Stimulated activated CD4-positive, alpha-beta T cell treated with anti-CD3 and anti-CD28 coated beads, TNF-alpha, amount 100 ng/mL, for 24 hours (primary cell): Measurements from ENCODE around the gene DNAJC17.

ENCODE experiments used
- DNase-seq, 3 experiments: peaks; one replicate each; pipeline ENCODE4 v3.0.0-alpha.2; 2020; ENCODE audit warnings: low read depth in 3 of 3

The DNAJC17 gene

GRCh38 chr15:40743485-40743901, 63.8 kb downstream of the DNAJC17 start:
- DNase-seq = no peak

DNA sequence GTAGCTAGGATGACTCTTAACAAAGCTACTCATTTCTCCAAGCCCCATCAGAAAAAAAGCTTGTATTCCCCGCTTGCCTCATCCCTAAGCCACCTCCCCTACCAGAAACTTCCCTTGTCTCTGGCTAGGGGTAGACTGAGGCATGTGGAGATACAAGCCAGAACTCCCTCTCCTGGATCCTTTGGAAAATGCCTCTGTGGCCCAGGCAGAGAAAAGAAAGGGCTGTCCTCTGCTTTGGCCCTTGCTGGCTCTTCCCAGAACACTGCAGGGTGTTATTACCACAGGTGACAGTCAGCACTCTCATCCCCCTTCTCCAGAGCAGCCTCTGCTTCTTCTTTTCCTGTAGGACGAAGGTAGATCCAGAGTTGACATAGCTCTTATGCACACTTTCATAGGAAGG, 67.4 kb downstream of the DNAJC17 start:
- no peak for DNase-seq

DNA sequence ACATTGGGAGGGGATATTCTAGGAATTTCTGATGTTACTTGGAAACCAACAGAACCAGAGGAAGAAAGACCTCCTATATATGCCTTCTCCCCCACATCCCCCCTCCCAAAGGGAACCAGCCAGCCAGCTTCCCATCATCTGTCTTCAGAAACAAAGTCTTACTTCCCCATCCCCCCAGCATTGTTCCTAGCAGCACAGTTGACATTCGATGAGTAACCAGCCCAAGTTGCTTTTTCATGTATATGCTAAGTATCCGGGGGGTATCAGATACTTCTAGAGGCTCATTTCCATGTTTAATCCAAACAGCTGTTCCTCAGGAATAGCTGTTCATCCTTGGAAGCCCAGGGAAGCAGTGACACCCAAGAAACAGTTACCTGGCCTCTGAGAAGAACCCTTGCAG, 68.2 kb downstream of the DNAJC17 start:
- no peak for DNase-seq

DNA sequence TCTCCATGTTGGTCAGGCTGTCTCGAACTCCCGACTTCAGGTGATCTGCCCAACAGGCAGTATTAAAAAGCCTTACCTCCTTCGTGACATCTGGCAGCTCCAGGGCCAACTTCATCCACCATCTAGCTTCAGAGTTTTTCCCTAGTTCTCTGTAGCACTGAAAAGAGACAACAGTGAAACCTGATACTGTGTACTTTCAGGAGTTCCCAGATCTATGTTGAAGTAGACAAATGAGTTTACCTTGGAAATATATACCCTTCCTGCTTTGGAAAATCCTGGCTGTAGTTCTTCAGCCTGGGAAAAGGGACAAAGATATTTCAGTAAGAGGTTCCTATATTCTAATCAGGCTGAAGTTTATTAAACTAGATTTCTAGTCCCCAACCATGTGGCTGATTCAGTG, 70.2 kb downstream of the DNAJC17 start:
- no peak for DNase-seq

- no peak for DNase-seq
Measured at GRCh38 chr15:40736575-40736974, 70.7 kb downstream of the DNAJC17 start.

- DNase-seq = no peak
Measured at GRCh38 chr15:40731034-40731433, 76.2 kb downstream of the DNAJC17 start.

DNA sequence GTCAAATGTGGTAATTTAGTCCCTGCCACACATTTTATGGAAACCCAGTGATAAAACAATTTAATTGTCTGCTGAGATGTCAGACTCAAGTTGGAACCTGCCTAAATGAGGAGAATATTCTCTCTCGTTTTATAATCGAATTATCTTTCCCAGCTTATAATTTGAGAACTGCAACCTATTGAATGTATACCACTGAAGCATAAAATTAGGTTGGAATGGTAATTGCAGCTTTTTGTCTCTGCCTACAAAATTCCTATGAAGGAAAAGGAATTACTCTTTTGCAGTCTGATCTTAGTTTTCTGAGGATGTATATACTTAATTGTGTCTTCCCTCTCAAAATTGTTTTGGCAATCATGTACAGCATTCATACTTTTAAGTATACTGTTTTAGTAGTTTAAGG, 83.4 kb downstream of the DNAJC17 start:
- no peak for DNase-seq

- no peak for DNase-seq
Measured at GRCh38 chr15:40722934-40723333, 84.3 kb downstream of the DNAJC17 start.

GRCh38 chr15:40722354-40722753, 84.9 kb downstream of the DNAJC17 start:
- no peak for DNase-seq

DNA sequence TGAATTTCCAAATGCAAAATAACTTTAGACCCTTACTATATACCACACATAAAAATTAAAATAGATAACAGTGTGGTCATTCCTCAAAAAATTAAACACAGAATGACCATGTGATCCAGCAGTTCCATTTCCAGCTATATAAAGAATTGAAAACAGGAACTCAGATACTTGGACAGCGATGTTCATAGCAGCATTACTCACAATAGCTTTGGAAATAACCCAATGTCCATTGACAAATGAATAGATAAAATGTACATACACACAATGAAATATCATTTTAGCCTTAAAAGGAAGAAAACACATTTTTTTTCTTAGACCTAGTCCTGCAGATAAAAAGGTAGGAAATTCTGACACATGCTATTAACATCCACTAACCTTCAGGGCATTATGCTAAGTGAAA, 85.6 kb downstream of the DNAJC17 start:
- DNase-seq = no peak

- no peak for DNase-seq
Measured at GRCh38 chr15:40716165-40716564, 91.1 kb downstream of the DNAJC17 start.
